ENCODE data around the gene RBM20. TPM values are rescaled to one million over a fixed set of nuclear protein-coding genes. Genes with fewer than 3 reads are reported as not detected.
"Not testable (repeated sequence)": the region's sequence is repeated elsewhere in the genome, so short reads cannot be mapped to it uniquely, and the experiment has no call there.

RBM20 gene
- total RNA-seq, 1 donor from 2014 or later, result 0.05 TPM

DNA sequence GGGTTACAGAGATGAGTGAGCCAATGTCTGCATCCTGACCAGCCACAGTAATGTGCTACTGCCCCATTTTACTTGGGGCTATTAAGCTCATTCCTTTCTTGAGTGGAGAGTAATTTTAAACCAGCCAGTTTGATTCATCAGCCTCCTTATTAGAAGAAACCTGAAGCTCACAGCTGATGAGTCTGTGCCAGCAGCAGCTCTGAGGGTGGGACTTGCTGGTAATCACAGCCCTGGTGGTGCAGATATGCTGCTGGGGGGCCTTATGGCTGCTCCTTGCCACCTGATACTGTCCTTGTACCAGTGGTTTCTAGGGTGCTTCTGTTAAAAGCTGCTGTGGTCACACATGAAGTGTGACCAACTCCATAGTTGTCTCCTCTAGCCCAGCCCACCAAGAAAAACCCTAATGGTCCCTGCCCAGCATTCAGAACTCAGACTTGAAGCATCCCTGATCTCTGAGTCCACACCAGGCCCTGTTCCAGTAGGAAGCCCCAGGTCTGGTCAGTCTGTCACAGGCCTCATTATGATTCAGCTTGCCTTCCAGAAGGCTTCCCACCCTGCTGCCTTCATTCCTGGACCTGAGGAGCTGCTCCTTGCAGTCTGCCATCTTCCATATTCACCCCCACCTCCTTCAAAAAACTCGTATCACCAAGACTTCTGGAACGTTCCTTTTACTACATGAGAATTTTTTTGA is 28.9 kb upstream of the RBM20 start:
- H3K9me3 Mint-ChIP-seq, result peaks cover 5% of the 10 kb centered on the region
- H3K36me3 Mint-ChIP-seq (ENCODE audit: low read depth), result no peaks in the 10 kb centered on the region
- H3K27ac Mint-ChIP-seq, result peak overlapping the region; percentile 68
- intact Hi-C loops (cut with micrococcal nuclease), result loop anchor here (10.0 kb wide), 1 partner anchor 980 kb away; no protein-coding TSS in a partner anchor
- DNase-seq, result peak; percentile 51
- peaks cover 69% of the 10 kb centered on the region for H3K4me1 Mint-ChIP-seq
- H3K27me3 Mint-ChIP-seq, result peaks cover 3% of the 10 kb centered on the region
- no peak overlapping the region for H3K4me3 Mint-ChIP-seq

DNA sequence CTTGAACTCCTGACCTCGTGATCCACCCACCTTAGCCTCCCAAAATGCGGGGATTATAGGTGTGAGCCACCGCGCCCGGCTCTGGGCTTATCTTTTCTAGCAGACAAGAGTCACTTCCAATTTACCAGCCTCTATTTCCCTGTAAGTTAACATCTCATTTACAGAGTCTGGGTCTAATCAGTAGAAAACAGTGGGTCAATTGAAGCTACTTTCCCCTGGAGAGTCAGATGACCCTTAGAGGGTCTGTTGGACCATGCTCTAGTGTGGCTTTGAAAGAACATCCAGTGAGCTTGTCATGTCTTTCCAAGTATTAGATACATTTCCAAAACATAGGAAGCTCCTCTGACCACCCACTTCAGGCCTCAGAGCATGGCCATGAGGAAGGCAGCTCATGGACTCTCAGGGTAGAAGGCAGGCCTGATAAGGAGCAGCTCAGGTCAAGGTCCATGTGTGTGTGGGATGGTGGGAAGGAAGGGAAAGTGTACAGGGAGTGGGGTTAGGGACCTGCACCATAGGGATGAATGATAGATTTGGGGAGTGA is 27.6 kb upstream of the RBM20 start:
- H3K36me3 Mint-ChIP-seq (ENCODE audit: low read depth), result no peaks in the 10 kb centered on the region
- H3K4me3 Mint-ChIP-seq, result no peak overlapping the region
- peak overlapping the region; percentile 29 for H3K27ac Mint-ChIP-seq
- DNase-seq, result peak; percentile 51
- peaks cover 5% of the 10 kb centered on the region for H3K9me3 Mint-ChIP-seq
- H3K27me3 Mint-ChIP-seq, result no peaks in the 10 kb centered on the region
- intact Hi-C loops (cut with micrococcal nuclease), result loop anchor here (10.0 kb wide), 1 partner anchor 978 kb away; no protein-coding TSS in a partner anchor
- peaks cover 59% of the 10 kb centered on the region for H3K4me1 Mint-ChIP-seq

DNA sequence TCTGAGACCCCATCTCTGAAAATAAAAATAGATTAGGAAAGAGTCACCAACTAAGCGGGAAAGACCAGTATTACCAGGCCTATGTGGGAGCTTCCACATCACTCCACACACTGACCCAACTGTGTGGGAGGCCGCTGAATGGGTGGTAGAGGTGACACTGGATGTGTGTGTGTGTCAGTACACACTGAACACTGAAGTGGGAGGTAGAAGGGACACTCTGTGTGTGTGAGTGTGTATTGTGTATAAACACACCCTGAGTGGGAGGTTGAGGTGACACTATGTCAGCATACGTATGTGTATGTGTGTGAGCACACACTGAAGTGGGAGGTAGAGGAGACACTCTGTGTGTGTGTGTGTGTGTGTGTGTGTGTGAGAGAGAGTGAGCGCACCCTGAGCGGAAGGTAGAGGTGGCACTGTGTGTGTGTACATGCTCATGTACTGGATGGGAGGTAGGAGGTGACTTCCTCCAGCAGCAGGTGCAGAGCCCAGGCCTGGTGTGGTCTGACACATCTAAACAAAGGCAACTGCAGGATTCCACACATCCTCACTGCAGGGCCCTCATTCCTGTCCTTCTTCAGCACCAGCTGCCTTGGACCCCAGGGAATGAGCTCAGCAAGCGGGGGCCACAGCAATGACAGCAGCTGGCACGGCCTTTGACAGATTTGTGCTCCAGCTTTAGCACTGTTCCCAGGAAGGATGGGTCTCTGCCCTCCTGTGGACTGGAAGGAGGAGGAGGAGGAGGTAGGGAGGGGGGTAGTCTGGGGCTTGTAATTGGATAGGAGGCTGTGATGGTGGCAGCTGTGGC is 26.5 kb upstream of the RBM20 start:
- intact Hi-C loops (cut with micrococcal nuclease), result loop anchor here (1.0 to 10.0 kb wide), 3 partner anchors 33 to 977 kb away; no protein-coding TSS in a partner anchor
- H3K4me1 Mint-ChIP-seq, result peaks cover 54% of the 10 kb centered on the region
- no peaks in the 10 kb centered on the region for H3K36me3 Mint-ChIP-seq (ENCODE audit: low read depth)
- peaks cover 5% of the 10 kb centered on the region for H3K9me3 Mint-ChIP-seq
- peak overlapping the region; percentile 90 for H3K27ac Mint-ChIP-seq
- peak; percentile 54 for DNase-seq
- no peaks in the 10 kb centered on the region for H3K27me3 Mint-ChIP-seq
- H3K4me3 Mint-ChIP-seq, result peak overlapping the region; percentile 56

- Mint-ChIP-seq H3K9me3 (peaks cover 5% of the 10 kb centered on the region), H3K27ac (peak overlapping the region; percentile 90), H3K4me3 (peak overlapping the region; percentile 56), H3K27me3 (no peaks in the 10 kb centered on the region), H3K36me3 (ENCODE audit: low read depth) (no peaks in the 10 kb centered on the region), H3K4me1 (peaks cover 52% of the 10 kb centered on the region)
- DNase-seq, result peak; percentile 62
- intact Hi-C loops (cut with micrococcal nuclease), result loop anchor here (1.0 to 10.0 kb wide), 3 partner anchors 33 to 977 kb away; no protein-coding TSS in a partner anchor
Observed at GRCh38 chr10:110618230-110618610, 25.9 kb upstream of the RBM20 start.

GRCh38 chr10:110619514-110620397 is 24.4 kb upstream of the RBM20 start:
- peaks cover 5% of the 10 kb centered on the region for H3K9me3 Mint-ChIP-seq
- intact Hi-C loops (cut with micrococcal nuclease), result loop anchor here (2.0 to 10.0 kb wide), 2 partner anchors 31 to 975 kb away; no protein-coding TSS in a partner anchor

DNA sequence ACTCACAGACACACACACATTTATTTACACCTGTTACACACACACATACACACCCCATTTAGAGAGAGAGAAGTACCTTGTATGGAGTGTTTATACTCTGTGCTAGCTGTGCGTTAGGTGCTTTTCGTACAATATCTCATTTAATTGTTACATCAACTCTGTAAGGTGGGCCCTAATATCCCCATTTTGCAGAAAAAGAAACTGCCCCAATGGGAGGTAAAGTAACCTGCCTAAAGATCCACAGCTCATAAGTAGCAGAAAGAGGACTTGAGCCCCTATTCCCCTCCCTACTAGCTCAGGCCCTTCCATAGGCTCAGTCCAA is 23.8 kb upstream of the RBM20 start:
- intact Hi-C loops (cut with micrococcal nuclease), result no loop called here

More at GRCh38 chr10:110619514-110620397, 24.4 kb upstream of the RBM20 start:
- Mint-ChIP-seq H3K27ac (no peak overlapping the region), H3K36me3 (ENCODE audit: low read depth) (no peaks in the 10 kb centered on the region), H3K27me3 (no peaks in the 10 kb centered on the region), H3K4me1 (peaks cover 37% of the 10 kb centered on the region), H3K4me3 (no peak overlapping the region)
- DNase-seq, result peak; percentile 51

GRCh38 chr10:110623316-110623715 is 20.8 kb upstream of the RBM20 start:
- peaks cover 10% of the 10 kb centered on the region for H3K27me3 Mint-ChIP-seq
- H3K36me3 Mint-ChIP-seq (ENCODE audit: low read depth); H3K27ac Mint-ChIP-seq; H3K4me1 Mint-ChIP-seq; H3K9me3 Mint-ChIP-seq; DNase-seq; H3K4me3 Mint-ChIP-seq; intact Hi-C loops (cut with micrococcal nuclease): not testable (repeated sequence)

More for the DNA sequence above, 23.8 kb upstream of the RBM20 start:
- DNase-seq, result no peak
- Mint-ChIP-seq H3K4me1 (peaks cover 32% of the 10 kb centered on the region), H3K36me3 (ENCODE audit: low read depth) (no peaks in the 10 kb centered on the region), H3K4me3 (no peak overlapping the region), H3K27me3 (peaks cover 2% of the 10 kb centered on the region), H3K9me3 (peaks cover 5% of the 10 kb centered on the region), H3K27ac (no peak overlapping the region)

DNA sequence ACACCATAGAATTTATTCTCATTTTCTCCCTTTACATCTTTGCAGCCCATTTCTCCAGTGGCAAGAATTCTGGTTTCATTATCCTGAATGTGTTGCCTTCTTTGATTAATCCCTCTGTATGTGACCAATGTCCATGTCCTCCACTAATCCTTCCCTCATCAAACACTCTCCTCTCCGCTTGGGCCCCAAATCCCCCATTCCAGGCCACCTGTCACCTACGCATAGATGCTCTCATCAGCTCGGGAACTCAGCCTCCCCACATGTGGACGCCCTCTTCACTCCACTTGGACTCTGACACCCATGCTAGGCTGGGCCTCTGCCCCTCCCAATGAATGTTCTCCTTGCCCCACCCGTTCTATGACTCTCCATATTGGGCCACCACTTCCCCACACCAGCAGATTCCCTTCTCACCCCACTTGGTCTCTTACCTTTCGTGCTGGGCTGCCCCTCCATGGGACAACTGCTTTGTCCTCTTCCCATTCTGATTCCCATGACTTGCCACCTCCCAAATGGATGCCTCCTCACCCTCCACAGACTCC is 18.7 kb upstream of the RBM20 start:
- Mint-ChIP-seq H3K4me3 (no peak overlapping the region), H3K36me3 (ENCODE audit: low read depth) (no peaks in the 10 kb centered on the region)
- intact Hi-C loops (cut with micrococcal nuclease), result no loop called here

DNA sequence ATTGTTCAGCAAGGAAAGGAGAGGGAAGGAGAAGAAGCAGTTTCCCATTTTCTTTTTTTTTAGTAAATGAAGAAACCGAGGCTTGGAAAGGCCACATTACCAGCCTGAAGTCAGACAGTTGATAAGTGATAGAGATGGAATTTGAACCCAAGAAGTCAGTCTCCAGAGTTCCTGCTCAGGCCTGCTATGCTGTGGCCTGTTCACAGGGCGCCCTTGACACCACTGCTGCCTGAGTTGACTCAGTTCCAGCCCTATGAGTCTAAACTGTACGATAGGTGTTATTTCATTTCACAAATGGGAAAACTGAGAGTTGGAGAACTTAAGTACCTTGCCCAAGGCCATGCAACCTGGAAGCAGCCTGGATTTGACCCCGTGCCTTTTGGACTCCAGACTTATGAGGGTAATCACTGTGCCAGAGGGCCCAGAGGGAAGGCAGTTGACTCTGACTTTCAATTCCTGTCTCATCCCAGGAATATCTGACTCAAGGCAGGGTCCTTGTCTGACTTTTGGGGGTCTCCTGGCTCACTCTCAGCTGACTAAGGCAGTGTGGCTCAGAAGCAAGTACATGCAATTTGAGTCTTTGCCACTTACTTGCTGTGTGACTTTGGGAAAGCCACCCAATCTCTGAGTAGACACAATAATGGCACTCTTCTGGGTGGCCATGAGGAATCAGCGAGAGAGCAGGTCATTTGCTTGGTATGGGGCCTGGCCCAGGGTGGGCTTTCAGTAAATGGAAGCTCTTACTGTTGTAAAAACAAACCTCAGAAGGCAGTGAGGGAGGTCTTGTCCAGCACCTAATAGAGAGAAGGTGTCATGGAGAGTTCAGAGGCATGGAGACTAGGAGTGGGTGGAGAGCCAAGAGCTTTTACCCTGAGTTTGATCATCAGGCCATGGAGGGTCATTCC is 17.9 kb upstream of the RBM20 start:
- Mint-ChIP-seq H3K27ac (no peak overlapping the region), H3K27me3 (peaks cover 16% of the 10 kb centered on the region), H3K4me3 (no peak overlapping the region), H3K36me3 (ENCODE audit: low read depth) (no peaks in the 10 kb centered on the region), H3K9me3 (no peaks in the 10 kb centered on the region), H3K4me1 (no peaks in the 10 kb centered on the region)
- intact Hi-C loops (cut with micrococcal nuclease), result no loop called here
- DNase-seq, result peak; percentile 48

More for the DNA sequence above, 18.7 kb upstream of the RBM20 start:
- no peak for DNase-seq
- Mint-ChIP-seq H3K9me3 (no peaks in the 10 kb centered on the region), H3K27ac (no peak overlapping the region), H3K4me1 (no peaks in the 10 kb centered on the region), H3K27me3 (peaks cover 16% of the 10 kb centered on the region)

- peaks cover 16% of the 10 kb centered on the region for H3K27me3 Mint-ChIP-seq
- no peak overlapping the region for H3K27ac Mint-ChIP-seq
- no peaks in the 10 kb centered on the region for H3K36me3 Mint-ChIP-seq (ENCODE audit: low read depth)
- no peaks in the 10 kb centered on the region for H3K9me3 Mint-ChIP-seq
- H3K4me3 Mint-ChIP-seq, result no peak overlapping the region
- no peaks in the 10 kb centered on the region for H3K4me1 Mint-ChIP-seq
- intact Hi-C loops (cut with micrococcal nuclease), result no loop called here
- DNase-seq, result no peak
Observed at GRCh38 chr10:110628161-110628560, 16.0 kb upstream of the RBM20 start.

- Mint-ChIP-seq H3K4me1 (no peaks in the 10 kb centered on the region), H3K9me3 (no peaks in the 10 kb centered on the region), H3K27ac (no peak overlapping the region), H3K36me3 (ENCODE audit: low read depth) (no peaks in the 10 kb centered on the region), H3K27me3 (peaks cover 16% of the 10 kb centered on the region), H3K4me3 (no peak overlapping the region)
- intact Hi-C loops (cut with micrococcal nuclease), result no loop called here
- DNase-seq, result peak; percentile 22
Observed at GRCh38 chr10:110629680-110630191, 14.4 kb upstream of the RBM20 start.

DNA sequence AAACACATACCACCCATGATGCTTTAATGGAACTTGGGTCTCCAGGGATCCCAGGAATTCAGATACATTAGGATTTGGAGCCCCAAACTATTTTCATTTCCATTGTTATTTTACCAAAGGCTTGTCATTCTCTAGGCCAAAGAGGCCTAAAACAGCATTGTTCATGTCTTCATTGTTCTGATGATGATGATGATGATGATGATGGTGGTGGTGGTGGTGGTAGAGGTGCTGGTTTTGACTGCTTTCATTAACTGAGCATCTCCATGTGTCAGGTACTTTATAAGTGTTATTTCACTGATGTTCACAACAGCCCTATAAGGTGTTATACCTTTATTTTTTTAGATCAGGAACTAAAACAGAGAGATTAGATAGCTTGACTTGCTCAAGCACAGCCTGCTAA is 12.2 kb upstream of the RBM20 start:
- Mint-ChIP-seq H3K4me3 (no peak overlapping the region), H3K36me3 (ENCODE audit: low read depth) (no peaks in the 10 kb centered on the region), H3K9me3 (no peaks in the 10 kb centered on the region), H3K4me1 (no peaks in the 10 kb centered on the region), H3K27ac (no peak overlapping the region), H3K27me3 (peaks cover 15% of the 10 kb centered on the region)
- intact Hi-C loops (cut with micrococcal nuclease), result no loop called here
- no peak for DNase-seq

Measured in activated CD4-positive, alpha-beta T cell treated with anti-CD3 and anti-CD28 coated beads, Interleukin-2, amount 10 ng/mL, durations not matched to agents 24 days and 14 days (primary cell).